CD14-positive monocyte (primary cell): Measurements from ENCODE around the gene FSTL1. TPM values are rescaled to one million over a fixed set of nuclear protein-coding genes. Genes with fewer than 3 reads are reported as not detected.

Experiments
- DNase-seq, 3 donors: peaks; one replicate each; pipeline ENCODE4 v3.0.0-alpha.2; 2011 to 2022
- H2AFZ ChIP-seq: 2 replicates; pipeline ENCODE4 v1.6.0; 2012; ENCODE audit warnings: mild to moderate bottlenecking, low read depth, low read length, inconsistent platforms; ENCODE audit not compliant: insufficient read depth, poor library complexity, severe bottlenecking
- H3K27ac ChIP-seq, 2 donors: 1 replicate in 1 of 2; 2 replicates in 1 of 2; pipeline ENCODE4 v1.5.1; 2012 to 2013; ENCODE audit warnings: low read length in 2 of 2, control low read depth in 1 of 2, inconsistent platforms in 1 of 2, low read depth in 1 of 2, mild to moderate bottlenecking in 1 of 2
- H3K27me3 ChIP-seq, 2 donors: one replicate each; pipeline versions ENCODE4 v1.6.0 to v1.6.1; 2011 to 2013; ENCODE audit warnings: low read length in 2 of 2; ENCODE audit not compliant: control insufficient read depth in 2 of 2, insufficient read depth in 2 of 2
- H3K36me3 ChIP-seq, 2 donors: replicated peaks in 1 of 2; 1 replicate in 1 of 2; 2 replicates in 1 of 2; pipeline versions ENCODE4 v1.5.1 to v1.6.1; 2012 to 2013; ENCODE audit warnings: low read length in 2 of 2, control low read depth in 1 of 2, inconsistent platforms in 1 of 2, mild to moderate bottlenecking in 1 of 2; ENCODE audit not compliant: insufficient read depth in 2 of 2, control insufficient read depth in 1 of 2
- H3K4me1 ChIP-seq, 2 donors: 1 replicate in 1 of 2; 2 replicates in 1 of 2; pipeline versions ENCODE4 v1.5.1 to v1.6.1; 2012 to 2013; ENCODE audit warnings: low read length in 2 of 2, control low read depth in 1 of 2, inconsistent platforms in 1 of 2, mild to moderate bottlenecking in 1 of 2, moderate library complexity in 1 of 2; ENCODE audit not compliant: insufficient read depth in 2 of 2, control insufficient read depth in 1 of 2
- H3K4me2 ChIP-seq: replicated peaks from 2 replicates; pipeline ENCODE3; 2012; ENCODE audit warnings: low read length, moderate library complexity, mild to moderate bottlenecking; ENCODE audit not compliant: poor library complexity, severe bottlenecking; ENCODE audit errors: extremely low read depth
- H3K4me3 ChIP-seq, 3 experiments: fragments of 200-600 bp in 1 of 3; sonication (generic) in 1 of 3; replicated peaks in 1 of 3; 1 replicate in 2 of 3; 2 replicates in 1 of 3; pipeline ENCODE4 v1.5.1; 2011 to 2013; ENCODE audit warnings: low read length in 3 of 3, mild to moderate bottlenecking in 3 of 3, control low read depth in 2 of 3, low read depth in 2 of 3, inconsistent platforms in 1 of 3, moderate library complexity in 1 of 3
- H3K79me2 ChIP-seq: 2 replicates; pipeline ENCODE4 v1.6.0; 2012; ENCODE audit warnings: mild to moderate bottlenecking, control low read depth, inconsistent platforms, low read length, moderate library complexity; ENCODE audit not compliant: insufficient read depth
- H3K9ac ChIP-seq: 2 replicates; pipeline ENCODE4 v1.6.0; 2017; ENCODE audit warnings: low read length, mild to moderate bottlenecking; ENCODE audit not compliant: insufficient read depth, poor library complexity, severe bottlenecking
- H3K9me3 ChIP-seq, 2 donors: replicated peaks in 1 of 2; 1 replicate in 1 of 2; 2 replicates in 1 of 2; pipeline versions ENCODE4 v1.5.1 to v1.6.1; 2012 to 2013; ENCODE audit warnings: low read length in 2 of 2, control low read depth in 1 of 2; ENCODE audit not compliant: control insufficient read depth in 1 of 2, insufficient read depth in 1 of 2
- H4K20me1 ChIP-seq: 2 replicates; pipeline ENCODE4 v1.6.0; 2012; ENCODE audit warnings: mild to moderate bottlenecking, low read length, control low read depth, moderate library complexity; ENCODE audit not compliant: insufficient read depth
- H3K27ac Mint-ChIP-seq, 7 donors: one replicate each; pipeline ENCODE4 v1.8.0; 2020; ENCODE audit warnings: mild to moderate bottlenecking in 7 of 7, mixed read lengths in 7 of 7, moderate library complexity in 6 of 7, inconsistent platforms in 2 of 7
- H3K27me3 Mint-ChIP-seq, 3 donors: one replicate each; pipeline ENCODE4 v1.8.0; 2021 to 2022; ENCODE audit warnings: low read depth in 3 of 3, mild to moderate bottlenecking in 3 of 3, mixed read lengths in 3 of 3, moderate library complexity in 3 of 3, inconsistent platforms in 1 of 3
- H3K36me3 Mint-ChIP-seq, 2 donors: one replicate each; pipeline ENCODE4 v1.8.0; 2020; ENCODE audit warnings: mixed read lengths in 2 of 2, inconsistent platforms in 1 of 2, mild to moderate bottlenecking in 1 of 2
- H3K4me1 Mint-ChIP-seq: one replicate; pipeline ENCODE4 v1.8.0; 2020; ENCODE audit warnings: mild to moderate bottlenecking, mixed read lengths
- H3K4me3 Mint-ChIP-seq, 2 donors: one replicate each; pipeline ENCODE4 v1.8.0; 2020; ENCODE audit warnings: mild to moderate bottlenecking in 2 of 2, mixed read lengths in 2 of 2, moderate library complexity in 1 of 2
- H3K9me3 Mint-ChIP-seq, 7 donors: one replicate each; pipeline ENCODE4 v1.8.0; 2020 to 2022; ENCODE audit warnings: mixed read lengths in 7 of 7, mild to moderate bottlenecking in 6 of 7, moderate library complexity in 6 of 7, inconsistent platforms in 2 of 7
- CTCF ChIP-seq: fragments of 200-600 bp; IDR thresholded peaks from one replicate; pipeline ENCODE4 v1.8.0; 2022; ENCODE audit warnings: antibody characterized with exemption, mild to moderate bottlenecking
- WGBS: methylation state at CpG from one replicate; pipeline ENCODE4 v1.1.5; 2013; ENCODE audit warnings: missing lambda C conversion rate; ENCODE audit not compliant: insufficient coverage; 5-methylcytosine and 5-hydroxymethylcytosine counted together
- intact Hi-C, 2 donors: fragments of 100-400 bp; cut with micrococcal nuclease; formaldehyde crosslinking; loops; one replicate each; pipeline versions ENCODE4 v1.15.0 to v1.15.1; 2023
- polyA plus RNA-seq, 3 donors: library from polyadenylated mRNA; depleted of rRNA in 1 of 3; unstranded in 2 of 3; stranded (reverse) in 1 of 3; fragments of 300-500 nt in 2 of 3; fragments of >200 nt in 1 of 3; fragmentation: Illumina TruSeq in 2 of 3; gene quantifications; 1 replicate in 2 of 3; 2 replicates in 1 of 3; pipeline ENCODE4 v1.2.3, GENCODE V29; 2012 to 2021

Gene FSTL1
- polyA plus RNA-seq, 3 donors = 0.13 to 0.44 (median 0.29) TPM

- no peaks in the 10 kb centered on the region for H3K9me3 Mint-ChIP-seq
- H3K4me1 Mint-ChIP-seq = peaks cover 6% of the 10 kb centered on the region
- H3K36me3 Mint-ChIP-seq = no peaks in the 10 kb centered on the region
- no peaks in the 10 kb centered on the region for H3K27me3 ChIP-seq
- 100% methylated on average over 4 of the region's 4 CpGs for WGBS
- no peak for TF ChIP-seq CTCF
- H3K4me3 ChIP-seq = no peak overlapping the region
- no peak overlapping the region for H3K9ac ChIP-seq
- intact Hi-C loops = no loop called here
- no peak for DNase-seq
- H3K36me3 ChIP-seq = no peaks in the 10 kb centered on the region
- no peak overlapping the region for H3K27ac Mint-ChIP-seq
- no peaks in the 10 kb centered on the region for H4K20me1 ChIP-seq
- no peaks in the 10 kb centered on the region for H3K4me1 ChIP-seq
- H3K9me3 ChIP-seq = no peaks in the 10 kb centered on the region
- peak overlapping the region in 1 of 2 donors; percentile 10 for H3K4me3 Mint-ChIP-seq
- no peaks in the 10 kb centered on the region for H3K27me3 Mint-ChIP-seq
- H3K4me2 ChIP-seq = no peak overlapping the region
- H3K27ac ChIP-seq = no peak overlapping the region
- no peak overlapping the region for H2AFZ ChIP-seq
- H3K79me2 ChIP-seq = no peaks in the 10 kb centered on the region
Observed at GRCh38 chr3:120436523-120437050, 14.2 kb downstream of the FSTL1 start.

GRCh38 chr3:120435621-120436020 is 15.2 kb downstream of the FSTL1 start:
- Histone ChIP-seq H3K4me3 (no peak overlapping the region), H2AFZ (no peak overlapping the region), H3K4me2 (no peak overlapping the region), H3K4me1 (no peaks in the 10 kb centered on the region), H3K79me2 (no peaks in the 10 kb centered on the region), H3K27me3 (no peaks in the 10 kb centered on the region), H3K27ac (no peak overlapping the region), H3K9me3 (no peaks in the 10 kb centered on the region), H3K9ac (no peak overlapping the region), H4K20me1 (no peaks in the 10 kb centered on the region), H3K36me3 (no peaks in the 10 kb centered on the region)
- intact Hi-C loops = no loop called here
- Mint-ChIP-seq H3K27ac (no peak overlapping the region), H3K27me3 (peaks cover 0 to 2% (median 0%) of the 10 kb centered on the region in 3 donors), H3K4me3 (no peak overlapping the region), H3K9me3 (no peaks in the 10 kb centered on the region), H3K36me3 (no peaks in the 10 kb centered on the region), H3K4me1 (peaks cover 6% of the 10 kb centered on the region)
- no CpG with 5 or more reads among the region's 4 CpGs for WGBS
- no peak for DNase-seq
- no peak for TF ChIP-seq CTCF
